Natural killer cell (primary cell): ENCODE measurements around the gene SLC6A17. TPM values are rescaled to one million over a fixed set of nuclear protein-coding genes. Genes with fewer than 3 reads are reported as not detected.

Experiments
- ATAC-seq, 3 donors: fragments of 150-1000 bp in 2 of 3; fragments of 200-7000 bp in 1 of 3; cut with Tn5 transposase; 1 replicate in 1 of 3; 2 replicates in 2 of 3; pipeline ENCODE4 v1.10.0; 2021; ENCODE audit warnings: mild to moderate bottlenecking in 2 of 3, moderate library complexity in 2 of 3
- DNase-seq, 2 donors: peaks; one replicate each; pipeline versions ENCODE4 v3.0.0 to v3.0.0-alpha.2; 2013 to 2021; ENCODE audit warnings: mixed read lengths in 1 of 2
- H3K27ac ChIP-seq: one replicate; pipeline ENCODE4 v1.5.1; 2013; ENCODE audit warnings: mild to moderate bottlenecking, low read length
- H3K27me3 ChIP-seq: one replicate; pipeline ENCODE4 v1.6.1; 2013; ENCODE audit warnings: low read length; ENCODE audit not compliant: control insufficient read depth, insufficient read depth
- H3K36me3 ChIP-seq: one replicate; pipeline ENCODE4 v1.6.1; 2013; ENCODE audit warnings: low read length; ENCODE audit not compliant: control insufficient read depth, insufficient read depth
- H3K4me1 ChIP-seq: one replicate; pipeline ENCODE4 v1.6.1; 2013; ENCODE audit warnings: low read length; ENCODE audit not compliant: control insufficient read depth, insufficient read depth
- H3K4me3 ChIP-seq: one replicate; pipeline ENCODE4 v1.5.1; 2013; ENCODE audit warnings: low read length
- H3K9me3 ChIP-seq: one replicate; pipeline ENCODE4 v1.6.1; 2013; ENCODE audit warnings: low read length; ENCODE audit not compliant: control insufficient read depth, insufficient read depth
- H3K27ac Mint-ChIP-seq, 2 donors: one replicate each; pipeline ENCODE4 v1.8.0; 2022; ENCODE audit warnings: mild to moderate bottlenecking in 2 of 2, mixed read lengths in 2 of 2, moderate library complexity in 1 of 2
- H3K27me3 Mint-ChIP-seq, 2 donors: one replicate each; pipeline ENCODE4 v1.8.0; 2022; ENCODE audit warnings: low read depth in 2 of 2, mixed read lengths in 2 of 2
- H3K36me3 Mint-ChIP-seq: one replicate; pipeline ENCODE4 v1.8.0; 2022; ENCODE audit warnings: mixed read lengths
- H3K4me1 Mint-ChIP-seq, 2 donors: one replicate each; pipeline ENCODE4 v1.8.0; 2022; ENCODE audit warnings: mixed read lengths in 2 of 2
- H3K4me3 Mint-ChIP-seq: one replicate; pipeline ENCODE4 v1.8.0; 2022; ENCODE audit warnings: mild to moderate bottlenecking, moderate library complexity, mixed read lengths
- H3K9me3 Mint-ChIP-seq, 2 donors: one replicate each; pipeline ENCODE4 v1.8.0; 2022; ENCODE audit warnings: mixed read lengths in 2 of 2
- WGBS: methylation state at CpG from one replicate; pipeline ENCODE4 v1.1.7; 2013; ENCODE audit warnings: missing lambda C conversion rate; ENCODE audit not compliant: insufficient coverage; 5-methylcytosine and 5-hydroxymethylcytosine counted together
- intact Hi-C: fragments of 100-400 bp; cut with micrococcal nuclease; formaldehyde crosslinking; loops from one replicate; pipeline ENCODE4 v1.14.2; 2022
- total RNA-seq, 4 donors: library from RNA; stranded (reverse); fragments of 120-200 nt in 1 of 4; gene quantifications; one replicate each; pipeline versions ENCODE4 v1.2.3 to v1.2.4, GENCODE V29; 2013 to 2022
- TF ChIP-seq, protein P1 (sequence below): fragments of 200-600 bp; IDR thresholded peaks from one replicate; pipeline ENCODE4 v1.8.0; 2022; ENCODE audit warnings: antibody characterized with exemption

Gene SLC6A17
- total RNA-seq, 3 donors from 2014 or later (not counting 1 experiment from before 2014, with no cell fraction given): not detected

DNA sequence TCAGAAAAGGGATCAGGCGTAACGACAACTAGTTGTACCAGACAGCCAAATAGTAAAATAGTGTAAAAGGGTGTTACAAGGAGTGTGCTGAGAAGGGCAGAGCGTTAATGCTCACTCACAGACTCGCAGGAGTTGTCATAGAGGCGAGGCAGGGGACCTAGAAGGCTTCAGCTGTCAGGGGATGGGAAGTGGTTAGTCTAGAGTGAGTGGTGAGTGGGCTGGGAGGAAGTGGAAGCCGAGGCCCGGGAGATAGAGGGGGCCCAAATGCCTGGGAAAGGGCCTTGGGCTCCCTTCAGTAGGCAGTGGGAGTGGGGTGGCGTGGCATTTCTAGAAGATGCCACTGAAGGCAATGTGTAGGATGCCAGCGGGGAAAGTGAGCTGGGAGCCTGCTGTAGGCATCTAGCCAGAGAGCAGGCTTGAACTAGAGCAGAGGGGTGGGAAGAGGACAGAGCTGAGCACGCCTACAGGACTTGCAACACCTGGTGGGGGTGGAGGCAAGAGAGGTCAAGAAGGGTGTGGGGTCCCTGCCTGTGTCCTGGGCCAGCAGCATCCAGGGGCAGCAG, 10.3 kb downstream of the SLC6A17 start:
- H3K36me3 Mint-ChIP-seq: no peaks in the 10 kb centered on the region
- Histone ChIP-seq H3K27me3 (peaks cover under 1% of the 10 kb centered on the region), H3K27ac (no peak overlapping the region), H3K9me3 (no peaks in the 10 kb centered on the region), H3K4me3 (no peak overlapping the region), H3K4me1 (no peaks in the 10 kb centered on the region), H3K36me3 (no peaks in the 10 kb centered on the region)
- TF ChIP-seq, protein P1, sequence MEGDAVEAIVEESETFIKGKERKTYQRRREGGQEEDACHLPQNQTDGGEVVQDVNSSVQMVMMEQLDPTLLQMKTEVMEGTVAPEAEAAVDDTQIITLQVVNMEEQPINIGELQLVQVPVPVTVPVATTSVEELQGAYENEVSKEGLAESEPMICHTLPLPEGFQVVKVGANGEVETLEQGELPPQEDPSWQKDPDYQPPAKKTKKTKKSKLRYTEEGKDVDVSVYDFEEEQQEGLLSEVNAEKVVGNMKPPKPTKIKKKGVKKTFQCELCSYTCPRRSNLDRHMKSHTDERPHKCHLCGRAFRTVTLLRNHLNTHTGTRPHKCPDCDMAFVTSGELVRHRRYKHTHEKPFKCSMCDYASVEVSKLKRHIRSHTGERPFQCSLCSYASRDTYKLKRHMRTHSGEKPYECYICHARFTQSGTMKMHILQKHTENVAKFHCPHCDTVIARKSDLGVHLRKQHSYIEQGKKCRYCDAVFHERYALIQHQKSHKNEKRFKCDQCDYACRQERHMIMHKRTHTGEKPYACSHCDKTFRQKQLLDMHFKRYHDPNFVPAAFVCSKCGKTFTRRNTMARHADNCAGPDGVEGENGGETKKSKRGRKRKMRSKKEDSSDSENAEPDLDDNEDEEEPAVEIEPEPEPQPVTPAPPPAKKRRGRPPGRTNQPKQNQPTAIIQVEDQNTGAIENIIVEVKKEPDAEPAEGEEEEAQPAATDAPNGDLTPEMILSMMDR: no peak
- H3K4me3 Mint-ChIP-seq: no peak overlapping the region
- DNase-seq (no peak), ATAC-seq (no peak)
- H3K4me1 Mint-ChIP-seq: no peaks in the 10 kb centered on the region
- peaks cover 25 to 30% of the 10 kb centered on the region in 2 donors for H3K27me3 Mint-ChIP-seq
- H3K27ac Mint-ChIP-seq: no peak overlapping the region
- H3K9me3 Mint-ChIP-seq: peaks cover 0 to 3% of the 10 kb centered on the region in 2 donors
- intact Hi-C loops: no loop called here
- WGBS: 38% methylated on average over 10 of the region's 10 CpGs

DNA sequence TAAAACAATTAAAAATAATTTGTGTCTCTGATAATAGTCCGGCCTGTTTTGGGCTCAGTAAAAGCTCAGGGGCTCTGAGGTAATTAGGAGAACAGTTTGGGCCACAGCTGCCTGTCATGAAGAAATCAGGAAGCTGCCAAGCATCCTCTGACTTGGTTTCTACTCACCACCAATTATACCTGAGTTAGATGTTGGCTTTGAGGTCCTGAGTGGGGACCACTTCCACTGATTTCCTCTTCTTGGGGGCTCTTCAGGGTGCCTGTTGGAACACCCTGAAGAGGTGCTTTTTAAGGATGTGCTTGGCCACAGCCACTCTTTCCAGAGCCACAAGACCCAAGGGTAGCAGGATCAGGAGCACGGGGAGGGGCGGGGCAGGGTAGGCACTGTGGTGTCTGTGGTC, 10.9 kb downstream of the SLC6A17 start:
- no peaks in the 10 kb centered on the region for H3K4me1 ChIP-seq
- no peak overlapping the region for H3K4me3 ChIP-seq
- H3K27me3 ChIP-seq: no peaks in the 10 kb centered on the region
- no peak overlapping the region for H3K27ac Mint-ChIP-seq
- peaks cover 0 to 3% of the 10 kb centered on the region in 2 donors for H3K9me3 Mint-ChIP-seq
- H3K9me3 ChIP-seq: no peaks in the 10 kb centered on the region
- H3K27ac ChIP-seq: no peak overlapping the region
- H3K36me3 ChIP-seq: no peaks in the 10 kb centered on the region
- ATAC-seq: no peak
- H3K4me3 Mint-ChIP-seq: no peak overlapping the region
- TF ChIP-seq, protein P1: no peak
- WGBS: 87% methylated on average over 3 of the region's 3 CpGs
- no peak for DNase-seq
- intact Hi-C loops: no loop called here
- peaks cover 20 to 26% of the 10 kb centered on the region in 2 donors for H3K27me3 Mint-ChIP-seq
- no peaks in the 10 kb centered on the region for H3K4me1 Mint-ChIP-seq
- no peaks in the 10 kb centered on the region for H3K36me3 Mint-ChIP-seq

DNA sequence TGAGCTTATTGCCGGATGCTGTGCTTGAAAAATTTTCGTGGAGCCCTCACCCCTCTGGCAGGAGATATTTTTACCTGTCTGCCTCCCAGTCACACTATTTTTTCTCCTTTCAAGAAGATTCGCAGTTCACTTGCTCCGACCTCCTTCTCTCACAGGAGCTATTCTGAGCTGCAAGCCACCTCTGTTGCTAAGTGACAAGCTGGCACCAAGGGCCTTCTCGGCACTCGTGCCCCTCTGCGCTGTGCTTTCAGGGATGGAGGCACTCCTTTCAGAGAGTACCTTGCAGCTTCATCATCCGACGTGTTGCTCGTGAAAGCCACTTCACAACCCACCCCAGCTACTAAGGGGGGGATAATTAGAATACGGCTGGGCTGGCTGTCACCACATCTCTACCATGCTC, 11.6 kb downstream of the SLC6A17 start:
- TF ChIP-seq, protein P1: no peak
- 82% methylated on average over 11 of the region's 11 CpGs for WGBS
- Mint-ChIP-seq H3K27me3 (peaks cover 13 to 23% of the 10 kb centered on the region in 2 donors), H3K4me3 (no peak overlapping the region), H3K9me3 (peaks cover 0 to 3% of the 10 kb centered on the region in 2 donors), H3K27ac (no peak overlapping the region), H3K36me3 (no peaks in the 10 kb centered on the region), H3K4me1 (no peaks in the 10 kb centered on the region)
- no peaks in the 10 kb centered on the region for H3K4me1 ChIP-seq
- no peak overlapping the region for H3K27ac ChIP-seq
- no peak overlapping the region for H3K4me3 ChIP-seq
- no peak for DNase-seq
- no peaks in the 10 kb centered on the region for H3K36me3 ChIP-seq
- intact Hi-C loops: no loop called here
- H3K27me3 ChIP-seq: no peaks in the 10 kb centered on the region
- no peak for ATAC-seq
- H3K9me3 ChIP-seq: no peaks in the 10 kb centered on the region

DNA sequence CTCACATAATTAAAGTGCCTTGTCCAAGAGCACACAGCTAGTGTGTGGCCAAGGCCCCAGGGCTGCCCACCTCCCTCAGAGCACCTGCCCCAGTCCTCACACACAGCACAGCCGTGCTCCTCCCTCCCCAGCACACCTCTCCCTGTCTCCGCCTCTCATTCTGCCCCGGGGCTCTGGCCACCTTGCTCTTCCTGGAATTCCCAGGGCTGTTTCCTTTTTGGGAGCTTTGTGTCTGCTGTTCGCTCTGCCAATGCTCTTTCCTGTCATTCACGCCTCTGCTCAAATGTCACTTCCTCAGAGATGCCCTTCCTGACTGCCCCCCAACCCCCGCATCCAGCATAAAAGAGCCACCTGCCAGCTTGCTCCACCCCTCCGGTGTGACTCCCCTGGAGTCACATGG, 13.3 kb downstream of the SLC6A17 start:
- TF ChIP-seq, protein P1: no peak
- Mint-ChIP-seq H3K27ac (no peak overlapping the region), H3K4me3 (no peak overlapping the region), H3K9me3 (no peaks in the 10 kb centered on the region), H3K4me1 (no peaks in the 10 kb centered on the region), H3K27me3 (peaks cover 0 to 15% of the 10 kb centered on the region in 2 donors), H3K36me3 (no peaks in the 10 kb centered on the region)
- intact Hi-C loops: no loop called here
- WGBS: 57% methylated on average over 7 of the region's 7 CpGs
- Histone ChIP-seq H3K27ac (no peak overlapping the region), H3K4me1 (no peaks in the 10 kb centered on the region), H3K9me3 (no peaks in the 10 kb centered on the region), H3K36me3 (no peaks in the 10 kb centered on the region), H3K27me3 (no peaks in the 10 kb centered on the region), H3K4me3 (no peak overlapping the region)
- ATAC-seq (no peak), DNase-seq (no peak)
